ENCODE measurements around the gene SLC16A6.

DNA sequence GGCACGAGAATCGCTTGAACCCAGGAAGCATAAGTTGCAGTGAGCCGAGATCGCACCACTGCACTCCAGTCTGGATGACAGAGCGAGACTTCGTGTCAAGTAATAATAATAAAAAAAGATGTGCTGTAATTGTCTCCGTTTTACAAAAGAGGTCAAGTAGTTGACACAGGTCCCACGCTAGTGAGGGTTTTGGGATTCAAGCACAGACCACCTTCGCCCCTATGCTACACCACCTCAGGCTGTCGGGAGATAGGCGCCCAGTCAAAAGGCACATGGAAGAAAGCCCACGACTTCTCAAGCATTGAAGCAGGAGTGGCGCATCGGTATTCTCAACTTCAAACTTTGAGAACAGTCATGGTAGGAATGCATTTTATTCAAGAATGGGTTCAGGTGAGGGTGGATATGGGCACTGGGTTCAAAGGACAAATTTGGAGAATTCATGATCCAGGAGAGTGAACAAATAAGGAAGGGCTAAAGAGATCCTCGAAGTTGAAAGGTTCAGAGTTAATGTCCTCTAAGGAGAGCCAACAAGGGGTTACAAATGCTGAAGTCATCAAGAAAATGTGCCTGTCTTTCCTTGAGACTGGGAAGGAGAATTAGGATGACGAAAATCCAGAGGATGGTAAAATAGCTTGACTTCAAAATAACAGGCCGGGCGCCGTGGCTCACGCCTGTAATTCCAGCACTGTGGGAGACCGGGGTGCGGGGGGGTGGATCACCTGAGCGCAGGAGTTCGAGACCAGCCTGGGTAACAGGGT lies 44.5 kb downstream of the SLC16A6 start:
- TF ChIP-seq, protein P1, sequence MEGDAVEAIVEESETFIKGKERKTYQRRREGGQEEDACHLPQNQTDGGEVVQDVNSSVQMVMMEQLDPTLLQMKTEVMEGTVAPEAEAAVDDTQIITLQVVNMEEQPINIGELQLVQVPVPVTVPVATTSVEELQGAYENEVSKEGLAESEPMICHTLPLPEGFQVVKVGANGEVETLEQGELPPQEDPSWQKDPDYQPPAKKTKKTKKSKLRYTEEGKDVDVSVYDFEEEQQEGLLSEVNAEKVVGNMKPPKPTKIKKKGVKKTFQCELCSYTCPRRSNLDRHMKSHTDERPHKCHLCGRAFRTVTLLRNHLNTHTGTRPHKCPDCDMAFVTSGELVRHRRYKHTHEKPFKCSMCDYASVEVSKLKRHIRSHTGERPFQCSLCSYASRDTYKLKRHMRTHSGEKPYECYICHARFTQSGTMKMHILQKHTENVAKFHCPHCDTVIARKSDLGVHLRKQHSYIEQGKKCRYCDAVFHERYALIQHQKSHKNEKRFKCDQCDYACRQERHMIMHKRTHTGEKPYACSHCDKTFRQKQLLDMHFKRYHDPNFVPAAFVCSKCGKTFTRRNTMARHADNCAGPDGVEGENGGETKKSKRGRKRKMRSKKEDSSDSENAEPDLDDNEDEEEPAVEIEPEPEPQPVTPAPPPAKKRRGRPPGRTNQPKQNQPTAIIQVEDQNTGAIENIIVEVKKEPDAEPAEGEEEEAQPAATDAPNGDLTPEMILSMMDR (IDR thresholded peaks at IDR 0.05 in 4 of 5, conservative IDR thresholded peaks at IDR 0.05 in 1 of 5), result no peak
- no peak for TF ChIP-seq POLR2A (IDR thresholded peaks at IDR 0.05)

All from gastrocnemius medialis (tissue), 4 donors.